HepG2 (cell line): Measurements from ENCODE around the gene CD9. TPM values are rescaled to one million over a fixed set of nuclear protein-coding genes. Genes with fewer than 3 reads are reported as not detected.

Source experiments
- HNRNPK ChIP-seq: fragments of 200-400 bp; formaldehyde crosslinking; IDR thresholded peaks from 2 replicates; pipeline ENCODE4 v1.6.1; 2018; ENCODE audit warnings: low read length, low read depth, moderate library complexity, mild to moderate bottlenecking; ENCODE audit not compliant: poor library complexity, severe bottlenecking
- KDM1A ChIP-seq: IDR thresholded peaks from 2 replicates; pipeline ENCODE4 v1.6.1; 2016; ENCODE audit warnings: missing compliant biosample characterization
- MNT ChIP-seq: fragments of 450-650 bp; IDR thresholded peaks from 2 replicates; pipeline ENCODE4 v1.6.1; 2016
- PATZ1 ChIP-seq: sonication (generic); formaldehyde crosslinking; IDR thresholded peaks from 2 replicates; pipeline ENCODE4 v1.4.0; 2020; ENCODE audit warnings: missing genetic modification reagents
- PAWR ChIP-seq: sonication (generic); formaldehyde crosslinking; IDR thresholded peaks from 2 replicates; pipeline ENCODE4 v1.4.0; 2020; ENCODE audit warnings: missing genetic modification reagents, mild to moderate bottlenecking, borderline replicate concordance
- ZFP36L1 ChIP-seq: sonication (generic); formaldehyde crosslinking; IDR thresholded peaks from 2 replicates; pipeline ENCODE4 v1.8.0; 2022; ENCODE audit warnings: mild to moderate bottlenecking, missing genetic modification reagents, moderate library complexity
- ZIK1 ChIP-seq: sonication (generic); formaldehyde crosslinking; IDR thresholded peaks from 2 replicates; pipeline ENCODE4 v1.5.0; 2020; ENCODE audit warnings: mild to moderate bottlenecking, low read depth, missing genetic modification reagents, borderline replicate concordance
- polyA plus RNA-seq, 8 experiments: library from polyadenylated mRNA; depleted of rRNA in 3 of 8; stranded (reverse) in 7 of 8; unstranded in 1 of 8; fragments of >200 nt; fragmentation: Illumina TruSeq in 4 of 8; extraction: Trizol in 4 of 8; gene quantifications; 2 replicates each; pipeline versions ENCODE4 v1.2.1 to v1.2.3, GENCODE V29; 2011 to 2016; ENCODE audit warnings: low read depth in 4 of 8, missing spikeins in 1 of 8, mixed read lengths in 1 of 8; ENCODE audit not compliant: insufficient read depth in 1 of 8
- total RNA-seq, 5 experiments: library from RNA; depleted of rRNA; stranded (reverse); fragments of >200 nt; fragmentation: Illumina TruSeq; extraction: Trizol; gene quantifications; 2 replicates each; pipeline ENCODE4 v1.2.3, GENCODE V29; 2016; ENCODE audit warnings: low read depth in 1 of 5

The CD9 gene
- total and polyA plus RNA-seq, 2 of the 13 experiments (the other 11 are each of a cell fraction or from before 2014, with no cell fraction given) = 5.8 to 38.3 TPM

GRCh38 chr12:6200256-6201212 is at the start of gene CD9 (continued):
- TF ChIP-seq ZIK1 (no peak), MNT (no peak), ZFP36L1 (CRISPR knock-in tag) (no peak), KDM1A (CRISPR knock-in tag) (no peak), PATZ1 (CRISPR knock-in tag) (0 out of 2 replicates have a peak, but pooled peaks have one; percentile 18), PAWR (CRISPR knock-in tag) (no peak), HNRNPK (no peak)
